HEK293 (cell line): Measurements from ENCODE around the gene CREM.
A peak's percentile ranks its signal among the peaks of the same experiment; 100 is the strongest.

Source experiments
- BCL11A ChIP-seq: fragments of 450-650 bp; formaldehyde crosslinking; IDR thresholded peaks from 2 replicates; pipeline ENCODE4 v1.5.1; 2016; ENCODE audit warnings: low read depth, missing biosample characterization, missing genetic modification characterization
- FEZF1 ChIP-seq: fragments of 450-650 bp; formaldehyde crosslinking; IDR thresholded peaks from 2 replicates; pipeline ENCODE4 v1.5.1; 2016; ENCODE audit warnings: missing biosample characterization, missing genetic modification characterization
- HOXA7 ChIP-seq: sonication (generic); formaldehyde crosslinking; IDR thresholded peaks from 2 replicates; pipeline ENCODE4 v1.8.1; 2022; ENCODE audit warnings: missing genetic modification reagents, borderline replicate concordance
- TRIM28 ChIP-seq: IDR thresholded peaks from 2 replicates; pipeline ENCODE4 v1.6.1; 2011; ENCODE audit warnings: low read length, control low read depth, borderline replicate concordance
- YY1 ChIP-seq: fragments of 450-650 bp; formaldehyde crosslinking; IDR thresholded peaks from 2 replicates; pipeline ENCODE4 v1.5.1; 2018; ENCODE audit warnings: missing biosample characterization, missing genetic modification characterization
- ZFHX2 ChIP-seq: fragments of 450-650 bp; formaldehyde crosslinking; conservative IDR thresholded peaks from 2 replicates; pipeline ENCODE4 v1.5.1; 2016; ENCODE audit warnings: missing biosample characterization, missing genetic modification characterization
- ZFP41 ChIP-seq: fragments of 450-650 bp; formaldehyde crosslinking; IDR thresholded peaks from 2 replicates; pipeline ENCODE4 v1.5.1; 2016; ENCODE audit warnings: missing biosample characterization, missing genetic modification characterization, borderline replicate concordance
- ZNF133 ChIP-seq: fragments of 450-650 bp; formaldehyde crosslinking; IDR thresholded peaks from 2 replicates; pipeline ENCODE4 v1.5.1; 2016; ENCODE audit warnings: missing biosample characterization, missing genetic modification characterization
- ZNF175 ChIP-seq: fragments of 450-650 bp; formaldehyde crosslinking; IDR thresholded peaks from 2 replicates; pipeline ENCODE4 v1.5.1; 2016; ENCODE audit warnings: missing biosample characterization, missing genetic modification characterization
- ZNF292 ChIP-seq: fragments of 450-650 bp; formaldehyde crosslinking; IDR thresholded peaks from 2 replicates; pipeline ENCODE4 v1.5.1; 2016; ENCODE audit warnings: low read depth, missing biosample characterization, missing genetic modification characterization, borderline replicate concordance
- ZNF341 ChIP-seq: fragments of 450-650 bp; formaldehyde crosslinking; IDR thresholded peaks from 2 replicates; pipeline ENCODE4; 2016; ENCODE audit warnings: low read depth, missing biosample characterization, missing genetic modification characterization
- ZNF391 ChIP-seq: fragments of 450-650 bp; formaldehyde crosslinking; IDR thresholded peaks from 2 replicates; pipeline ENCODE4 v1.5.1; 2016; ENCODE audit warnings: low read depth, missing biosample characterization, missing genetic modification characterization, borderline replicate concordance
- ZNF600 ChIP-seq: fragments of 450-650 bp; formaldehyde crosslinking; IDR thresholded peaks from 2 replicates; pipeline ENCODE4 v1.5.1; 2016; ENCODE audit warnings: missing biosample characterization, missing genetic modification characterization
- ZNF660 ChIP-seq: fragments of 450-650 bp; IDR thresholded peaks from 2 replicates; pipeline ENCODE4 v1.5.1; 2018; ENCODE audit warnings: missing biosample characterization, mild to moderate bottlenecking, missing genetic modification characterization
- ZNF664 ChIP-seq: fragments of 450-650 bp; formaldehyde crosslinking; IDR thresholded peaks from 2 replicates; pipeline ENCODE4 v1.5.1; 2016; ENCODE audit warnings: missing biosample characterization, missing genetic modification characterization
- ZNF701 ChIP-seq: fragments of 450-650 bp; formaldehyde crosslinking; IDR thresholded peaks from 2 replicates; pipeline ENCODE4 v1.5.1; 2016; ENCODE audit warnings: missing biosample characterization, missing genetic modification characterization
- ZSCAN16 ChIP-seq: fragments of 450-650 bp; formaldehyde crosslinking; IDR thresholded peaks from 2 replicates; pipeline ENCODE4 v1.5.1; 2016; ENCODE audit warnings: missing biosample characterization, missing genetic modification characterization
- ZSCAN30 ChIP-seq: fragments of 450-650 bp; IDR thresholded peaks from 2 replicates; pipeline ENCODE4 v1.5.1; 2018; ENCODE audit warnings: missing biosample characterization, mild to moderate bottlenecking, missing genetic modification characterization, moderate library complexity
- TF ChIP-seq, protein P1 (sequence below): fragments of 450-650 bp; formaldehyde crosslinking; IDR thresholded peaks from 2 replicates; pipeline ENCODE4 v1.5.1; 2016; ENCODE audit warnings: missing biosample characterization, missing genetic modification characterization, borderline replicate concordance
- TF ChIP-seq, protein P2 (sequence below): fragments of 450-650 bp; formaldehyde crosslinking; IDR thresholded peaks from 2 replicates; pipeline ENCODE4 v1.5.1; 2016; ENCODE audit warnings: missing biosample characterization, missing genetic modification characterization
- TF ChIP-seq, protein P3 (sequence below): fragments of 450-650 bp; formaldehyde crosslinking; IDR thresholded peaks from 2 replicates; pipeline ENCODE4 v1.5.1; 2016; ENCODE audit warnings: missing biosample characterization, missing genetic modification characterization, borderline replicate concordance
- TF ChIP-seq, protein P4 (sequence below): fragments of 450-650 bp; formaldehyde crosslinking; IDR thresholded peaks from 2 replicates; pipeline ENCODE4 v1.5.1; 2017; ENCODE audit warnings: missing biosample characterization, missing genetic modification characterization
- TF ChIP-seq, protein P5 (sequence below): fragments of 450-650 bp; formaldehyde crosslinking; IDR thresholded peaks from 2 replicates; pipeline ENCODE4; 2016; ENCODE audit warnings: missing biosample characterization, missing genetic modification characterization
- TF ChIP-seq, protein P6 (sequence below): fragments of 450-650 bp; formaldehyde crosslinking; IDR thresholded peaks from 2 replicates; pipeline ENCODE4 v1.5.1; 2016; ENCODE audit warnings: missing biosample characterization, missing genetic modification characterization

The CREM gene

DNA sequence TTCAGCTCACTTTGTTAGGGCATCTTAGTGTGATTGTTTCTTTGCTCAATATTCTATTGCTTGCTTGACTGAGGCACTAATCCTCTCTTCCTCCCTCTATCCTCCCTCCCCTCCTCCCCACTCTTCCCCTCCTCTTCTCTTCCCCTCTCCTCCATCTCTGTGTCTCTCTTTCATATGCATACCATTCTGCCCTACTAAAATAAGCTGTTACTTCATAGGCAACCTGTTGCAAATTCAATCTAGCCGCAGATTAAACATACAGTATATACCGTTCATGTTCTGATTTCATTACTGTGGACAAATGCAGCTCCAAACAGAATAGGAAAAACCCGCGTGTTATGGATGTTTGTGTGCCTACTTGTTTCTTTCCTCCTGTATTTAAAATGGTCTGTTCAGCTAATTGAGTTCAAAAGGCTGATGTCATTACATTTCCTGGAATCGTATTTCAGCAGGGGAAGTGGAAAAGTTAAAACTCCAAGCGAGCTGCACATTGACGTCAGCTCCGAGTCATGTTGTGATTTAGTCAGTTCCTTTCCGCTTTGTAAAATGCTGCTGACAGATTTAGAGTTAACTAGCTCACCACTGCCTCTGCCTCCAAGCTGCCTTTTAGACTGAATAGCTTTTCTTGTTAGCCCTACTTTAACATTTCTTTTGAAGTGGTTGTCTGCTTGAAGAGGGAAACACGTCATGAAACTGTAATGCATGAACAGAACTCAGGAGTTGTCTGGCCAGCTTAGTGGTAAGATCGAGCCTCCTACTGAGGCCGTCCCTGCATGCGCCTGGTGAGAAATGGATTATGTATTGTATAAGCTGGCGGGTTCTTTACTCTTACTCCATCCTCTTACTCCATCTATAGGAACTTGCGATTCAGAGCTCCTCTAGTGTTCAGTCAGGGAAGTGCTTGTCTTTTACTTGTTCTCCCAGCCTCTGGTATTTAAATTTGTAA is 69.0 kb downstream of the CREM start (continued):
- TF ChIP-seq ZNF133 (tag by site-specific recombination) (no peak), ZNF660 (tag by site-specific recombination) (peak; percentile 97), ZFHX2 (tag by site-specific recombination) (no peak), ZSCAN16 (peak; percentile 42; the same call in 1 of the 2 replicates), ZFP41 (no peak), HOXA7 (CRISPR knock-in tag) (no peak), ZNF701 (tag by site-specific recombination) (no peak), ZNF600 (tag by site-specific recombination) (peak; percentile 98), YY1 (no peak), FEZF1 (tag by site-specific recombination) (peak; percentile 100), ZNF664 (tag by site-specific recombination) (no peak; the same call in 1 of the 2 replicates), ZNF292 (tag by site-specific recombination) (no peak), BCL11A (tag by site-specific recombination) (peak; percentile 98), ZNF391 (tag by site-specific recombination) (peak; percentile 97), ZSCAN30 (tag by site-specific recombination) (peak; percentile 93), TRIM28 (peak; percentile 99), ZNF341 (tag by site-specific recombination) (peak; percentile 42; the same call in 1 of the 2 replicates), ZNF175 (tag by site-specific recombination) (no peak)
- TF ChIP-seq, protein P1, sequence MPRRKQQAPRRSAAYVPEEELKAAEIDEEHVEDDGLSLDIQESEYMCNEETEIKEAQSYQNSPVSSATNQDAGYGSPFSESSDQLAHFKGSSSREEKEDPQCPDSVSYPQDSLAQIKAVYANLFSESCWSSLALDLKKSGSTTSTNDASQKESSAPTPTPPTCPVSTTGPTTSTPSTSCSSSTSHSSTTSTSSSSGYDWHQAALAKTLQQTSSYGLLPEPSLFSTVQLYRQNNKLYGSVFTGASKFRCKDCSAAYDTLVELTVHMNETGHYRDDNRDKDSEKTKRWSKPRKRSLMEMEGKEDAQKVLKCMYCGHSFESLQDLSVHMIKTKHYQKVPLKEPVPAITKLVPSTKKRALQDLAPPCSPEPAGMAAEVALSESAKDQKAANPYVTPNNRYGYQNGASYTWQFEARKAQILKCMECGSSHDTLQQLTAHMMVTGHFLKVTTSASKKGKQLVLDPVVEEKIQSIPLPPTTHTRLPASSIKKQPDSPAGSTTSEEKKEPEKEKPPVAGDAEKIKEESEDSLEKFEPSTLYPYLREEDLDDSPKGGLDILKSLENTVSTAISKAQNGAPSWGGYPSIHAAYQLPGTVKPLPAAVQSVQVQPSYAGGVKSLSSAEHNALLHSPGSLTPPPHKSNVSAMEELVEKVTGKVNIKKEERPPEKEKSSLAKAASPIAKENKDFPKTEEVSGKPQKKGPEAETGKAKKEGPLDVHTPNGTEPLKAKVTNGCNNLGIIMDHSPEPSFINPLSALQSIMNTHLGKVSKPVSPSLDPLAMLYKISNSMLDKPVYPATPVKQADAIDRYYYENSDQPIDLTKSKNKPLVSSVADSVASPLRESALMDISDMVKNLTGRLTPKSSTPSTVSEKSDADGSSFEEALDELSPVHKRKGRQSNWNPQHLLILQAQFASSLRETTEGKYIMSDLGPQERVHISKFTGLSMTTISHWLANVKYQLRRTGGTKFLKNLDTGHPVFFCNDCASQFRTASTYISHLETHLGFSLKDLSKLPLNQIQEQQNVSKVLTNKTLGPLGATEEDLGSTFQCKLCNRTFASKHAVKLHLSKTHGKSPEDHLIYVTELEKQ (tag by site-specific recombination), result peak; percentile 99
- TF ChIP-seq, protein P2, sequence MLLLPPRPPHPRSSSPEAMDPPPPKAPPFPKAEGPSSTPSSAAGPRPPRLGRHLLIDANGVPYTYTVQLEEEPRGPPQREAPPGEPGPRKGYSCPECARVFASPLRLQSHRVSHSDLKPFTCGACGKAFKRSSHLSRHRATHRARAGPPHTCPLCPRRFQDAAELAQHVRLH (tag by site-specific recombination), result peak; percentile 68; the same call in 1 of the 2 replicates
- TF ChIP-seq, protein P3, sequence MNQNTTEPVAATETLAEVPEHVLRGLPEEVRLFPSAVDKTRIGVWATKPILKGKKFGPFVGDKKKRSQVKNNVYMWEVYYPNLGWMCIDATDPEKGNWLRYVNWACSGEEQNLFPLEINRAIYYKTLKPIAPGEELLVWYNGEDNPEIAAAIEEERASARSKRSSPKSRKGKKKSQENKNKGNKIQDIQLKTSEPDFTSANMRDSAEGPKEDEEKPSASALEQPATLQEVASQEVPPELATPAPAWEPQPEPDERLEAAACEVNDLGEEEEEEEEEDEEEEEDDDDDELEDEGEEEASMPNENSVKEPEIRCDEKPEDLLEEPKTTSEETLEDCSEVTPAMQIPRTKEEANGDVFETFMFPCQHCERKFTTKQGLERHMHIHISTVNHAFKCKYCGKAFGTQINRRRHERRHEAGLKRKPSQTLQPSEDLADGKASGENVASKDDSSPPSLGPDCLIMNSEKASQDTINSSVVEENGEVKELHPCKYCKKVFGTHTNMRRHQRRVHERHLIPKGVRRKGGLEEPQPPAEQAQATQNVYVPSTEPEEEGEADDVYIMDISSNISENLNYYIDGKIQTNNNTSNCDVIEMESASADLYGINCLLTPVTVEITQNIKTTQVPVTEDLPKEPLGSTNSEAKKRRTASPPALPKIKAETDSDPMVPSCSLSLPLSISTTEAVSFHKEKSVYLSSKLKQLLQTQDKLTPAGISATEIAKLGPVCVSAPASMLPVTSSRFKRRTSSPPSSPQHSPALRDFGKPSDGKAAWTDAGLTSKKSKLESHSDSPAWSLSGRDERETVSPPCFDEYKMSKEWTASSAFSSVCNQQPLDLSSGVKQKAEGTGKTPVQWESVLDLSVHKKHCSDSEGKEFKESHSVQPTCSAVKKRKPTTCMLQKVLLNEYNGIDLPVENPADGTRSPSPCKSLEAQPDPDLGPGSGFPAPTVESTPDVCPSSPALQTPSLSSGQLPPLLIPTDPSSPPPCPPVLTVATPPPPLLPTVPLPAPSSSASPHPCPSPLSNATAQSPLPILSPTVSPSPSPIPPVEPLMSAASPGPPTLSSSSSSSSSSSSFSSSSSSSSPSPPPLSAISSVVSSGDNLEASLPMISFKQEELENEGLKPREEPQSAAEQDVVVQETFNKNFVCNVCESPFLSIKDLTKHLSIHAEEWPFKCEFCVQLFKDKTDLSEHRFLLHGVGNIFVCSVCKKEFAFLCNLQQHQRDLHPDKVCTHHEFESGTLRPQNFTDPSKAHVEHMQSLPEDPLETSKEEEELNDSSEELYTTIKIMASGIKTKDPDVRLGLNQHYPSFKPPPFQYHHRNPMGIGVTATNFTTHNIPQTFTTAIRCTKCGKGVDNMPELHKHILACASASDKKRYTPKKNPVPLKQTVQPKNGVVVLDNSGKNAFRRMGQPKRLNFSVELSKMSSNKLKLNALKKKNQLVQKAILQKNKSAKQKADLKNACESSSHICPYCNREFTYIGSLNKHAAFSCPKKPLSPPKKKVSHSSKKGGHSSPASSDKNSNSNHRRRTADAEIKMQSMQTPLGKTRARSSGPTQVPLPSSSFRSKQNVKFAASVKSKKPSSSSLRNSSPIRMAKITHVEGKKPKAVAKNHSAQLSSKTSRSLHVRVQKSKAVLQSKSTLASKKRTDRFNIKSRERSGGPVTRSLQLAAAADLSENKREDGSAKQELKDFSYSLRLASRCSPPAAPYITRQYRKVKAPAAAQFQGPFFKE (tag by site-specific recombination), result no peak
- TF ChIP-seq, protein P4, sequence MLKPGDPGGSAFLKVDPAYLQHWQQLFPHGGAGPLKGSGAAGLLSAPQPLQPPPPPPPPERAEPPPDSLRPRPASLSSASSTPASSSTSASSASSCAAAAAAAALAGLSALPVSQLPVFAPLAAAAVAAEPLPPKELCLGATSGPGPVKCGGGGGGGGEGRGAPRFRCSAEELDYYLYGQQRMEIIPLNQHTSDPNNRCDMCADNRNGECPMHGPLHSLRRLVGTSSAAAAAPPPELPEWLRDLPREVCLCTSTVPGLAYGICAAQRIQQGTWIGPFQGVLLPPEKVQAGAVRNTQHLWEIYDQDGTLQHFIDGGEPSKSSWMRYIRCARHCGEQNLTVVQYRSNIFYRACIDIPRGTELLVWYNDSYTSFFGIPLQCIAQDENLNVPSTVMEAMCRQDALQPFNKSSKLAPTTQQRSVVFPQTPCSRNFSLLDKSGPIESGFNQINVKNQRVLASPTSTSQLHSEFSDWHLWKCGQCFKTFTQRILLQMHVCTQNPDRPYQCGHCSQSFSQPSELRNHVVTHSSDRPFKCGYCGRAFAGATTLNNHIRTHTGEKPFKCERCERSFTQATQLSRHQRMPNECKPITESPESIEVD, result peak; percentile 100
- TF ChIP-seq, protein P5, sequence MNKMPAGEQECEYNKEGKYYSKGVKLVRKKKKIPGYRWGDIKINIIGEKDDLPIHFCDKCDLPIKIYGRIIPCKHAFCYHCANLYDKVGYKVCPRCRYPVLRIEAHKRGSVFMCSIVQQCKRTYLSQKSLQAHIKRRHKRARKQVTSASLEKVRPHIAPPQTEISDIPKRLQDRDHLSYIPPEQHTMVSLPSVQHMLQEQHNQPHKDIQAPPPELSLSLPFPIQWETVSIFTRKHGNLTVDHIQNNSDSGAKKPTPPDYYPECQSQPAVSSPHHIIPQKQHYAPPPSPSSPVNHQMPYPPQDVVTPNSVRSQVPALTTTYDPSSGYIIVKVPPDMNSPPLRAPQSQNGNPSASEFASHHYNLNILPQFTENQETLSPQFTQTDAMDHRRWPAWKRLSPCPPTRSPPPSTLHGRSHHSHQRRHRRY (tag by site-specific recombination), result no peak
- TF ChIP-seq, protein P6, sequence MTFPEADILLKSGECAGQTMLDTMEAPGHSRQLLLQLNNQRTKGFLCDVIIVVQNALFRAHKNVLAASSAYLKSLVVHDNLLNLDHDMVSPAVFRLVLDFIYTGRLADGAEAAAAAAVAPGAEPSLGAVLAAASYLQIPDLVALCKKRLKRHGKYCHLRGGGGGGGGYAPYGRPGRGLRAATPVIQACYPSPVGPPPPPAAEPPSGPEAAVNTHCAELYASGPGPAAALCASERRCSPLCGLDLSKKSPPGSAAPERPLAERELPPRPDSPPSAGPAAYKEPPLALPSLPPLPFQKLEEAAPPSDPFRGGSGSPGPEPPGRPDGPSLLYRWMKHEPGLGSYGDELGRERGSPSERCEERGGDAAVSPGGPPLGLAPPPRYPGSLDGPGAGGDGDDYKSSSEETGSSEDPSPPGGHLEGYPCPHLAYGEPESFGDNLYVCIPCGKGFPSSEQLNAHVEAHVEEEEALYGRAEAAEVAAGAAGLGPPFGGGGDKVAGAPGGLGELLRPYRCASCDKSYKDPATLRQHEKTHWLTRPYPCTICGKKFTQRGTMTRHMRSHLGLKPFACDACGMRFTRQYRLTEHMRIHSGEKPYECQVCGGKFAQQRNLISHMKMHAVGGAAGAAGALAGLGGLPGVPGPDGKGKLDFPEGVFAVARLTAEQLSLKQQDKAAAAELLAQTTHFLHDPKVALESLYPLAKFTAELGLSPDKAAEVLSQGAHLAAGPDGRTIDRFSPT, result peak; percentile 97
